HepG2 (cell line): ENCODE data around the gene GMPR. TPM values are rescaled to one million over a fixed set of nuclear protein-coding genes. Genes with fewer than 3 reads are reported as not detected.
A peak's percentile ranks its signal among the peaks of the same experiment; 100 is the strongest.

Experiments used
- ATAC-seq: fragments of 200-7000 bp; cut with Tn5 transposase; 3 replicates; pipeline ENCODE4 v1.9.1; 2020; ENCODE audit warnings: mild to moderate bottlenecking, moderate library complexity
- BruUV-seq: library from RNA; stranded (reverse); fragments of 400-500 nt; replicated peaks from 2 replicates; lab custom pipeline; 2021; lab: Mats Ljungman, UMichigan
- CTCF ChIA-PET: fragments of 300-600 bp; formaldehyde crosslinking; extraction: SDS; loops from one replicate; lab custom pipeline; 2021; ENCODE audit warnings: low total read pairs, inconsistent platforms, low intra/inter-chr PET ratio; lab: Yijun Ruan, JAX
- POLR2A ChIA-PET: fragments of 350-600 bp; sonication (Branson Sonifier 250); formaldehyde crosslinking; loops from one replicate; lab custom pipeline; 2020; ENCODE audit warnings: antibody characterized with exemption, inconsistent platforms; lab: Yijun Ruan, JAX
- DNase-seq: peaks from one replicate; pipeline ENCODE4 v3.0.0-alpha.2; 2015; ENCODE audit warnings: low spot score
- FAIRE-seq: peaks from 3 replicates; lab custom pipeline; 2011; peaks lifted over from hg19 to GRCh38; lab: Jason Lieb, UNC
- H2AFZ ChIP-seq: one replicate; pipeline ENCODE4 v1.6.1; 2011; ENCODE audit warnings: low read length, inconsistent platforms
- H3K27ac ChIP-seq: fragments of 300-600 bp; 3 replicates; pipeline ENCODE4 v1.8.0; 2011; ENCODE audit warnings: mixed run types, mild to moderate bottlenecking, mixed read lengths, low read length, inconsistent platforms; ENCODE audit not compliant: insufficient read depth; ENCODE audit errors: extremely low read length
- H3K27me3 ChIP-seq, 2 experiments: fragments of 200-600 bp in 1 of 2; 2 replicates in 1 of 2; 3 replicates in 1 of 2; pipeline versions ENCODE4 v1.6.0 to v1.8.0; 2011; ENCODE audit warnings: low read length in 2 of 2, mild to moderate bottlenecking in 2 of 2, moderate library complexity in 2 of 2, inconsistent platforms in 1 of 2; ENCODE audit not compliant: insufficient read depth in 2 of 2, control insufficient read depth in 1 of 2
- H3K36me3 ChIP-seq, 2 experiments: fragments of 200-600 bp in 1 of 2; replicated peaks in 1 of 2; 2 replicates in 1 of 2; 3 replicates in 1 of 2; pipeline versions ENCODE4 v1.5.1 to v1.8.0; 2011; ENCODE audit warnings: low read length in 2 of 2, inconsistent platforms in 1 of 2; ENCODE audit not compliant: insufficient read depth in 2 of 2, control insufficient read depth in 1 of 2
- H3K4me1 ChIP-seq: 2 replicates; pipeline ENCODE4 v1.5.1; 2012; ENCODE audit warnings: low read length, inconsistent platforms; ENCODE audit not compliant: insufficient read depth
- H3K4me2 ChIP-seq: 2 replicates; pipeline ENCODE4 v1.6.0; 2011; ENCODE audit warnings: low read depth, low read length, inconsistent platforms
- H3K4me3 ChIP-seq, 3 experiments: fragments of 200-600 bp in 1 of 3; sonication (generic), shearing (Covaris generic) in 1 of 3; replicated peaks in 1 of 3; 2 replicates each; pipeline ENCODE4 v1.5.1; 2011 to 2016; ENCODE audit warnings: low read length in 3 of 3, inconsistent platforms in 2 of 3, low read depth in 2 of 3, mild to moderate bottlenecking in 2 of 3, control low read depth in 1 of 3, mixed read lengths in 1 of 3; ENCODE audit not compliant: insufficient read depth in 1 of 3
- H3K79me2 ChIP-seq: one replicate; pipeline ENCODE4 v1.6.1; 2011; ENCODE audit warnings: low read length, inconsistent platforms; ENCODE audit not compliant: insufficient read depth
- H3K9ac ChIP-seq: 2 replicates; pipeline ENCODE4 v1.6.0; 2011; ENCODE audit warnings: mild to moderate bottlenecking, low read depth, low read length, inconsistent platforms; ENCODE audit not compliant: insufficient read depth
- H3K9me3 ChIP-seq: 2 replicates; pipeline ENCODE4 v1.5.1; 2012; ENCODE audit warnings: mild to moderate bottlenecking, low read length
- H4K20me1 ChIP-seq: 2 replicates; pipeline ENCODE4 v1.6.0; 2011; ENCODE audit warnings: inconsistent platforms, mild to moderate bottlenecking, low read length, moderate library complexity; ENCODE audit not compliant: insufficient read depth
- ATF7 ChIP-seq, 2 experiments: fragments of 450-650 bp in 1 of 2; sonication (generic) in 1 of 2; formaldehyde crosslinking in 1 of 2; IDR thresholded peaks; 2 replicates each; pipeline versions ENCODE4 v1.4.0 to v1.6.1; 2016 to 2020; ENCODE audit warnings: antibody characterized with exemption in 1 of 2, mild to moderate bottlenecking in 1 of 2, missing genetic modification reagents in 1 of 2
- BCLAF1 ChIP-seq: fragments of 450-650 bp; IDR thresholded peaks from 2 replicates; pipeline ENCODE4 v1.6.1; 2017; ENCODE audit warnings: mild to moderate bottlenecking
- DNMT3B ChIP-seq: conservative IDR thresholded peaks from 2 replicates; pipeline ENCODE4 v1.6.1; 2016; ENCODE audit warnings: missing biosample characterization, control low read depth
- HOXD1 ChIP-seq: sonication (generic); formaldehyde crosslinking; IDR thresholded peaks from 2 replicates; pipeline ENCODE4 v1.5.0; 2020; ENCODE audit warnings: missing genetic modification reagents
- NFRKB ChIP-seq: fragments of 450-650 bp; IDR thresholded peaks from 2 replicates; pipeline ENCODE4 v1.6.1; 2017
- TBX2 ChIP-seq: sonication (generic); formaldehyde crosslinking; IDR thresholded peaks from 2 replicates; pipeline ENCODE4 v1.5.0; 2020; ENCODE audit warnings: missing genetic modification reagents, mild to moderate bottlenecking, borderline replicate concordance
- ZKSCAN5 ChIP-seq: sonication (generic); formaldehyde crosslinking; IDR thresholded peaks from 2 replicates; pipeline ENCODE4 v1.5.1; 2020; ENCODE audit warnings: mild to moderate bottlenecking, missing genetic modification reagents
- ZNF101 ChIP-seq: sonication (generic); formaldehyde crosslinking; IDR thresholded peaks from 2 replicates; pipeline ENCODE4 v1.4.0; 2020; ENCODE audit warnings: mild to moderate bottlenecking, low read depth, missing genetic modification reagents, borderline replicate concordance
- ZNF121 ChIP-seq: sonication (generic); formaldehyde crosslinking; IDR thresholded peaks from 2 replicates; pipeline ENCODE4 v1.5.0; 2020; ENCODE audit warnings: mild to moderate bottlenecking, missing genetic modification reagents
- ZNF468 ChIP-seq: sonication (generic); formaldehyde crosslinking; IDR thresholded peaks from 2 replicates; pipeline ENCODE4 v1.8.0; 2022; ENCODE audit warnings: mild to moderate bottlenecking, moderate library complexity, missing genetic modification reagents
- ZNF629 ChIP-seq: sonication (generic); formaldehyde crosslinking; conservative IDR thresholded peaks from 2 replicates; pipeline ENCODE4 v1.5.0; 2020; ENCODE audit warnings: missing genetic modification reagents
- ZNF782 ChIP-seq: sonication (generic); formaldehyde crosslinking; IDR thresholded peaks from 2 replicates; pipeline ENCODE4 v1.4.0; 2020; ENCODE audit warnings: missing genetic modification reagents, mild to moderate bottlenecking, borderline replicate concordance
- WGBS: methylation state at CpG from one replicate; pipeline ENCODE4 v1.1.6; 2017; ENCODE audit warnings: low lambda C conversion rate; 5-methylcytosine and 5-hydroxymethylcytosine counted together
- in situ Hi-C: cut with HindIII; loops from 2 replicates; pipeline ENCODE4 v1.10.0; 2017; ENCODE audit warnings: low pct_unique_long_range_greater_than_20kb; ENCODE audit not compliant: extremely low pct_ligation_motif_present
- intact Hi-C: fragments of 100-400 bp; cut with micrococcal nuclease; formaldehyde crosslinking; loops from one replicate; pipeline ENCODE4 v1.10.0; 2022; ENCODE audit not compliant: unreplicated experiment
- polyA plus RNA-seq, 8 experiments: library from polyadenylated mRNA; depleted of rRNA in 3 of 8; stranded (reverse) in 7 of 8; unstranded in 1 of 8; fragments of >200 nt; fragmentation: Illumina TruSeq in 4 of 8; extraction: Trizol in 4 of 8; gene quantifications; 2 replicates each; pipeline versions ENCODE4 v1.2.1 to v1.2.3, GENCODE V29; 2011 to 2016; ENCODE audit warnings: low read depth in 4 of 8, missing spikeins in 1 of 8, mixed read lengths in 1 of 8; ENCODE audit not compliant: insufficient read depth in 1 of 8
- total RNA-seq, 5 experiments: library from RNA; depleted of rRNA; stranded (reverse); fragments of >200 nt; fragmentation: Illumina TruSeq; extraction: Trizol; gene quantifications; 2 replicates each; pipeline ENCODE4 v1.2.3, GENCODE V29; 2016; ENCODE audit warnings: low read depth in 1 of 5
- TF ChIP-seq, protein P1 (sequence below): sonication (generic); formaldehyde crosslinking; IDR thresholded peaks from 2 replicates; pipeline ENCODE4 v1.5.0; 2020; ENCODE audit warnings: missing genetic modification reagents

GMPR gene
- total and polyA plus RNA-seq, 2 of the 13 experiments (the other 11 are each of a cell fraction or from before 2014, with no cell fraction given) = not detected

DNA sequence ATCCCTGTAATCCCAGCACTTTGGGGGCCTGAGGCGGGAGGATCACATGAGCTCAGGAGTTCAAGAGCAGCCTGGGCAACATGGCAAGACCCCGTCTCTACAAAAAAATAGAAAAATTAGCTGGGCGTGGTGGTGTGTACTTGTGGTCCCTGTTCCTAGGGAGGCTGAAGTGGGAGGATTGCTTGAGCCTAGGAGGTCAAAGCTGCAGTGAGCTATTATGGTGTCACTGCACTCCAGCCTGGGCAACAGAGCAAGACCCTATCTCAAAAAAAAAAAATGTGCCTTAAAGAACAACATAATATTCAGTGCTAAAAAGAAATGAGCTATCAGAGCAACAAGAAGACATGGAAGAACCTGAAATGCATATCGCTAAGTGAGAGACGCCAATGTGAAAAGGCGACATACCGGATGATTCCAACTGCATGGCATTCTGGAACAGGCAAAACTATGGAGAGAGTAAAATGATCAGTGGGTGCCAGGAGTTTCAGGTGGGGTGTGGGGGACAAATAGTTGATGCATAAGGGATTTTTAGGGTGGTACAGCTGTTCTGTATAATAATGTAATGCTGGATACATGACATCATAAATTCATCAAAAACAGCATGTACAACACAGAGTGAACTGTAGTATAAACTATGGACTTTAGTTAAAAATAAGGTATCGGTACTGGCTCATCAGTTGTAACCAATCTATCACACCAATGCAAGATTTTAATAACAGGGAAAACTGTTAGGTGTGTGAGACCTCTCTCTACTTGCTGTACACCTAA, 80.8 kb downstream of the GMPR start:
- Histone ChIP-seq H3K79me2 (no peaks in the 10 kb centered on the region), H2AFZ (no peak overlapping the region), H3K4me3 (no peak overlapping the region), H3K4me1 (peaks cover 8% of the 10 kb centered on the region; the same call in 1 of the 2 replicates)
- in situ Hi-C loops = no loop called here
- DNase-seq = no peak
- BruUV-seq = no TSS peak
- TF ChIP-seq ZNF468 (CRISPR knock-in tag) = no peak
- TF ChIP-seq ATF7 (IDR thresholded peaks at IDR 0.05) = peak; percentile 70
- TF ChIP-seq ATF7 (CRISPR knock-in tag; IDR thresholded peaks at IDR 0.05) = no peak
- TF ChIP-seq ZNF121 (CRISPR knock-in tag) = peak; percentile 58; the same call in 1 of the 2 replicates
- TF ChIP-seq HOXD1 = no peak
- TF ChIP-seq ZKSCAN5 (CRISPR knock-in tag) = no peak
- TF ChIP-seq, all 625 proteins: peak for 2
- FAIRE-seq (no peak), ATAC-seq (no peak)
- ChIA-PET CTCF (no interaction called here), POLR2A (no interaction called here)
- no peak overlapping the region for H3K4me2 ChIP-seq
- H3K9me3 ChIP-seq = no peaks in the 10 kb centered on the region
- no peak overlapping the region for H3K9ac ChIP-seq
- 0 out of 2 replicates have a peak, but pooled peaks cover 3% of the 10 kb centered on the region for H4K20me1 ChIP-seq
- intact Hi-C loops = no loop called here
- H3K36me3 ChIP-seq = peaks cover 8 to 20% of the 10 kb centered on the region in 2 experiments; a peak in 2 of 5 replicates
- H3K27ac ChIP-seq = no peak overlapping the region
- H3K27me3 ChIP-seq = no peaks in the 10 kb centered on the region
- WGBS = 98% methylated on average over 8 of the region's 8 CpGs

DNA sequence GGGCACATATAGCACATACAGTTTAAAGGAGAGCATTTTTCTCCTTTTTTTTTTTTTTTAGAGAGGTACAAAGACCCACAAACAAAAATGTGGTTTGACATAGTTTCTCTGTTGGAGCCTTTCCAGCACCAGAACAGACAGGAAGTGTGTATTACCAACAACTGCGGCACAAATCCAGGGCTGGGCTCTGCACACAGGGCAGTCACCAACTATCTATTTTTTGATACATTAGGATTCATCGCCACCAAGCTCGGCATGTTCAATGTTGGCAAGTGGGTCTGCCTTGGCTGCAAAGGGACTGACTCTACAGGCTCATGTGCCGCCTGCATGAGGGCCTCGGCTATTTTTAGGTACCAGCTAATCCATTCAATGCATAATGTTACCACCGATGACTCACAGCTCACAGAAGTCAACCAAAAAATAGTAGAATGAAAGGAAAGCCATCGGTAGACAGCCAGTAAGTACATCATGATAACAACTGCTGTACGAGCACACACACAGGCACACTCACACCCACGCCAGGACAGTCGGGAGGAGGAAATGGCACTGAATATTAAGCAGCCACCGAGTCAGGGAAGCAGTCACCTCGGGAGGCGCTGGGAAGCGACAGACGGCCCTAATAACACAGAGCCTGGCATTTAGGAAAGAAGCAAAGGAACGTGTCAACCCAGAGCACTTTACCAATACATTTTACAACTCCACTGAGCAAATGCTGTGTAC, 81.6 kb downstream of the GMPR start:
- no peaks in the 10 kb centered on the region for H3K27me3 ChIP-seq
- ChIA-PET CTCF (no interaction called here), POLR2A (no interaction called here)
- intact Hi-C loops = no loop called here
- no peak overlapping the region for H2AFZ ChIP-seq
- no peak overlapping the region for H3K4me2 ChIP-seq
- no peaks in the 10 kb centered on the region for H3K9me3 ChIP-seq
- no peak overlapping the region for H3K4me3 ChIP-seq
- WGBS = 98% methylated on average over 16 of the region's 16 CpGs
- no peaks in the 10 kb centered on the region for H3K79me2 ChIP-seq
- BruUV-seq = no TSS peak
- peaks cover 8 to 20% of the 10 kb centered on the region in 2 experiments; a peak in 3 of 5 replicates for H3K36me3 ChIP-seq
- no peak for FAIRE-seq
- H3K9ac ChIP-seq = no peak overlapping the region
- 0 out of 2 replicates have a peak, but pooled peaks cover 3% of the 10 kb centered on the region for H4K20me1 ChIP-seq
- DNase-seq = no peak
- ATAC-seq = no peak
- no peak overlapping the region for H3K27ac ChIP-seq
- H3K4me1 ChIP-seq = peaks cover 16% of the 10 kb centered on the region
- in situ Hi-C loops = no loop called here
- TF ChIP-seq, protein P1, sequence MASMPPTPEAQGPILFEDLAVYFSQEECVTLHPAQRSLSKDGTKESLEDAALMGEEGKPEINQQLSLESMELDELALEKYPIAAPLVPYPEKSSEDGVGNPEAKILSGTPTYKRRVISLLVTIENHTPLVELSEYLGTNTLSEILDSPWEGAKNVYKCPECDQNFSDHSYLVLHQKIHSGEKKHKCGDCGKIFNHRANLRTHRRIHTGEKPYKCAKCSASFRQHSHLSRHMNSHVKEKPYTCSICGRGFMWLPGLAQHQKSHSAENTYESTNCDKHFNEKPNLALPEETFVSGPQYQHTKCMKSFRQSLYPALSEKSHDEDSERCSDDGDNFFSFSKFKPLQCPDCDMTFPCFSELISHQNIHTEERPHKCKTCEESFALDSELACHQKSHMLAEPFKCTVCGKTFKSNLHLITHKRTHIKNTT = no peak
- TF ChIP-seq ZNF101 (CRISPR knock-in tag) (no peak), BCLAF1 (no peak), NFRKB (no peak), TBX2 (no peak), ZNF629 (CRISPR knock-in tag) (no peak), HOXD1 (no peak), DNMT3B (CRISPR knock-in tag) (no peak), ZNF782 (CRISPR knock-in tag) (no peak)
